ENCODE results near the gene RNF186.
"Not testable (repeated sequence)": the region's sequence is repeated elsewhere in the genome, so short reads cannot be mapped to it uniquely, and the experiment has no call there.

The RNF186 gene
- 0 reads per million in 2 donors for total RNA-seq

GRCh38 chr1:19814681-19815503, at the start of gene RNF186:
Gene RNF186 (minus strand): TSS chr1:19815283. CDS start chr1:19815101, 182 bp downstream.
- DNase-seq, result no peak

- DNase-seq, result no peak
These were observed 49.6 kb upstream of the RNF186 start for GRCh38 chr1:19864570-19865160.

- DNase-seq, result no peak
These were observed 47.9 kb upstream of the RNF186 start for GRCh38 chr1:19862944-19863343.

GRCh38 chr1:19861842-19862530, 46.9 kb upstream of the RNF186 start:
- DNase-seq, result no peak

- no peak for DNase-seq
These were observed 46.0 kb upstream of the RNF186 start for GRCh38 chr1:19861034-19861433.

- no peak for DNase-seq
These were observed 45.3 kb upstream of the RNF186 start for GRCh38 chr1:19860418-19860817.

- DNase-seq, result no peak
These were observed 44.8 kb upstream of the RNF186 start for GRCh38 chr1:19859876-19860275.

GRCh38 chr1:19858893-19859292, 43.8 kb upstream of the RNF186 start:
- no peak for DNase-seq

- no peak for DNase-seq
These were observed 39.8 kb upstream of the RNF186 start for GRCh38 chr1:19854866-19855265.

GRCh38 chr1:19852036-19852435, 37.0 kb upstream of the RNF186 start:
- DNase-seq, result no peak

GRCh38 chr1:19850214-19850613, 35.1 kb upstream of the RNF186 start:
- DNase-seq, result no peak

- not testable (repeated sequence) for DNase-seq
These were observed 34.2 kb upstream of the RNF186 start for GRCh38 chr1:19849307-19849706.

GRCh38 chr1:19847334-19847733, 32.3 kb upstream of the RNF186 start:
- not testable (repeated sequence) for DNase-seq

- no peak for DNase-seq
These were observed 31.3 kb upstream of the RNF186 start for GRCh38 chr1:19846338-19846737.

GRCh38 chr1:19845555-19845954, 30.5 kb upstream of the RNF186 start:
- DNase-seq, result no peak

GRCh38 chr1:19844731-19845495, 29.8 kb upstream of the RNF186 start:
- no peak for DNase-seq

GRCh38 chr1:19840228-19840627, 25.1 kb upstream of the RNF186 start:
- no peak for DNase-seq

- DNase-seq, result no peak
These were observed 22.8 kb upstream of the RNF186 start for GRCh38 chr1:19837866-19838265.

GRCh38 chr1:19835578-19835977, 20.5 kb upstream of the RNF186 start:
- DNase-seq, result no peak

- DNase-seq, result no peak
These were observed 16.4 kb upstream of the RNF186 start for GRCh38 chr1:19831441-19831840.

- DNase-seq, result no peak
These were observed 13.5 kb upstream of the RNF186 start for GRCh38 chr1:19828546-19828945.

GRCh38 chr1:19825298-19825697, 10.2 kb upstream of the RNF186 start:
- no peak for DNase-seq

- no peak for DNase-seq
These were observed 9.5 kb upstream of the RNF186 start for GRCh38 chr1:19824541-19824940.

Measured in activated gamma-delta T cell (primary cell).